ENCODE data around the gene DEDD2. TPM values are rescaled to one million over a fixed set of nuclear protein-coding genes. Genes with fewer than 3 reads are reported as not detected.

DEDD2 gene
- polyA plus RNA-seq, 1 of the 3 experiments (the other 2 are of a cell fraction), result 30.2 TPM

DNA sequence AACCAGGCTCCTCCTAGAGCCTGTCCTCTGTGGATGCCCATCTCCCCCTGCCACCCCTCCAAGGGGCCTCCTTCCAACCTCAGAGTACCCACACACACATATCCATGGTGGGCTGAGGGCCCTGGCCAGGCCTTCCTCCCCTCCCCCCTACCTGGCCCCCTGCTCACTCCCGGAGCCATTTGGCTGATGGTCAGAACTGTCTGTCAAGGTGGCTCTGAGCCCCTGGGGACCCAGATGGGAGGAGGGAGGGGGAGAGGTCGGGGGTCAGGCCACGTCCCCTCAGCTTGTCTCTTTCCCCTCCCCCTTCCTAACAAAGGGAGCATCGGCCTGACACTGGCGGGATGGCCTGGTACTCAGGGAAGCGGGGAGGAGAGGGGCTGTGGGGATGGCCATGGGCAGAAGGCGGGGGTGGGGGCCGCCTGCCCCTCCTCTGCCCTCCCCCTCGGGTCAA, 66.5 kb downstream of the DEDD2 start:
- H3F3A ChIP-seq (replicated peaks; ENCODE audit: insufficient read depth), result no peaks in the 10 kb centered on the region
- H2AFZ ChIP-seq (ENCODE audit: low read depth), result no peak overlapping the region
- TF ChIP-seq FOXM1 (IDR thresholded peaks at IDR 0.05; ENCODE audit: low read depth) (no peak), FOXJ3 (CRISPR knock-in tag; IDR thresholded peaks at IDR 0.05) (no peak), EZH2phosphoT487 (IDR thresholded peaks at IDR 0.05; ENCODE audit: borderline replicate concordance, low read depth) (no peak), TAF1 (IDR thresholded peaks at IDR 0.05; ENCODE audit: borderline replicate concordance, low read depth, low read length) (no peak), TEAD4 (IDR thresholded peaks at IDR 0.05; ENCODE audit: borderline replicate concordance, insufficient read depth) (no peak)
- TF ChIP-seq, protein P1, sequence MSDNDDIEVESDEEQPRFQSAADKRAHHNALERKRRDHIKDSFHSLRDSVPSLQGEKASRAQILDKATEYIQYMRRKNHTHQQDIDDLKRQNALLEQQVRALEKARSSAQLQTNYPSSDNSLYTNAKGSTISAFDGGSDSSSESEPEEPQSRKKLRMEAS (IDR thresholded peaks at IDR 0.05; ENCODE audit: low read depth), result no peak
- 22% methylated on average over 7 of the region's 9 CpGs for WGBS (ENCODE audit: low lambda C conversion rate)
- POLR2A ChIA-PET, result no interaction called here
- H3K27ac ChIP-seq (ENCODE audit: low read depth in 2 of 2, low read length in 1 of 2), result no peak overlapping the region
- no peaks in the 10 kb centered on the region for H3K36me3 ChIP-seq (replicated peaks in 1 of 2; ENCODE audit: control insufficient read depth in 1 of 2, insufficient read depth in 2 of 2, low read length in 1 of 2)
- no peaks in the 10 kb centered on the region for H3K9me2 ChIP-seq
- H4K20me1 ChIP-seq (ENCODE audit: insufficient read depth), result no peaks in the 10 kb centered on the region
- peak; percentile 50 for DNase-seq
- peaks cover 27% of the 10 kb centered on the region for H3K27me3 ChIP-seq (ENCODE audit: insufficient read depth)
- H3K4me2 ChIP-seq, result no peak overlapping the region
- no peak overlapping the region for H3K4me3 ChIP-seq (ENCODE audit: low read depth in 2 of 2, low read length in 1 of 2)
- no peaks in the 10 kb centered on the region for H3K9me3 ChIP-seq
- no peaks in the 10 kb centered on the region for H3K79me2 ChIP-seq (ENCODE audit: insufficient read depth)
- H3K9ac ChIP-seq, result no peak overlapping the region
- H3K4me1 ChIP-seq (ENCODE audit: control insufficient read depth in 1 of 2, insufficient read depth in 2 of 2, low read depth in 1 of 2, low read length in 1 of 2), result peaks cover 0 to 16% of the 10 kb centered on the region in 2 experiments; a peak in 1 of 4 replicates
- CTCF ChIA-PET, result interaction anchor here (0.8 to 1.3 kb wide), 3 partner anchors 8 to 34 kb away, joined by 3 to 4 read pairs (median 3); no protein-coding TSS in a partner anchor

GRCh38 chr19:42150364-42150763, 67.1 kb downstream of the DEDD2 start:
- H3K79me2 ChIP-seq (ENCODE audit: insufficient read depth), result no peaks in the 10 kb centered on the region

More at GRCh38 chr19:42150364-42150763, 67.1 kb downstream of the DEDD2 start:
- H3F3A ChIP-seq (replicated peaks; ENCODE audit: insufficient read depth), result no peaks in the 10 kb centered on the region
- no peak overlapping the region for H3K27ac ChIP-seq (ENCODE audit: low read depth in 2 of 2, low read length in 1 of 2)
- TF ChIP-seq JUND (IDR thresholded peaks at IDR 0.05) (no peak), MEF2A (IDR thresholded peaks at IDR 0.05; ENCODE audit: borderline replicate concordance, low read depth) (no peak), RXRA (IDR thresholded peaks at IDR 0.05; ENCODE audit: borderline replicate concordance, low read depth) (no peak), NRF1 (IDR thresholded peaks at IDR 0.05; ENCODE audit: low read depth, low read length) (no peak), GATA2 (CRISPR knock-in tag; IDR thresholded peaks at IDR 0.05) (no peak), YY1 (IDR thresholded peaks at IDR 0.05; ENCODE audit: low read depth) (no peak), EZH2phosphoT487 (IDR thresholded peaks at IDR 0.05; ENCODE audit: borderline replicate concordance, low read depth) (no peak), TAF1 (IDR thresholded peaks at IDR 0.05; ENCODE audit: borderline replicate concordance, low read depth, low read length) (no peak), RFX5 (IDR thresholded peaks at IDR 0.05; ENCODE audit: low read length) (no peak), SIN3A (IDR thresholded peaks at IDR 0.05; ENCODE audit: borderline replicate concordance, low read depth, low read length) (no peak), RAD21 (IDR thresholded peaks at IDR 0.05; ENCODE audit: low read length) (no peak), NFIC (IDR thresholded peaks at IDR 0.05; ENCODE audit: borderline replicate concordance) (no peak)
- TF ChIP-seq, protein P1 (IDR thresholded peaks at IDR 0.05; ENCODE audit: low read depth), result no peak
- H3K9ac ChIP-seq, result no peak overlapping the region
- peak; percentile 49 for DNase-seq
- H3K27me3 ChIP-seq (ENCODE audit: insufficient read depth), result peaks cover 22% of the 10 kb centered on the region
- no peaks in the 10 kb centered on the region for H3K9me2 ChIP-seq
- WGBS (ENCODE audit: low lambda C conversion rate), result 27% methylated on average over 17 of the region's 17 CpGs
- ChIA-PET CTCF (interaction anchor here (0.8 to 1.3 kb wide), 4 partner anchors 9 to 41 kb away, joined by 3 to 4 read pairs (median 4); no protein-coding TSS in a partner anchor), POLR2A (no interaction called here)
- H4K20me1 ChIP-seq (ENCODE audit: insufficient read depth), result no peaks in the 10 kb centered on the region
- H3K9me3 ChIP-seq, result no peaks in the 10 kb centered on the region
- H2AFZ ChIP-seq (ENCODE audit: low read depth), result no peak overlapping the region
- peaks cover 0 to 16% of the 10 kb centered on the region in 2 experiments; a peak in 1 of 4 replicates for H3K4me1 ChIP-seq (ENCODE audit: control insufficient read depth in 1 of 2, insufficient read depth in 2 of 2, low read depth in 1 of 2, low read length in 1 of 2)
- H3K36me3 ChIP-seq (replicated peaks in 1 of 2; ENCODE audit: control insufficient read depth in 1 of 2, insufficient read depth in 2 of 2, low read length in 1 of 2), result no peaks in the 10 kb centered on the region
- H3K4me2 ChIP-seq, result no peak overlapping the region
- H3K4me3 ChIP-seq (ENCODE audit: low read depth in 2 of 2, low read length in 1 of 2), result no peak overlapping the region
